GM12892 (cell line): ENCODE measurements around the gene HADHA.

Experiments used
- POLR2A ChIP-seq: IDR thresholded peaks from 2 replicates; pipeline ENCODE4 v1.6.1; 2011; ENCODE audit warnings: low read depth, low read length, control low read depth
- POLR2AphosphoS5 ChIP-seq: IDR thresholded peaks from 2 replicates; pipeline ENCODE4 v1.6.1; 2011; ENCODE audit warnings: low read depth, low read length, control low read depth

DNA sequence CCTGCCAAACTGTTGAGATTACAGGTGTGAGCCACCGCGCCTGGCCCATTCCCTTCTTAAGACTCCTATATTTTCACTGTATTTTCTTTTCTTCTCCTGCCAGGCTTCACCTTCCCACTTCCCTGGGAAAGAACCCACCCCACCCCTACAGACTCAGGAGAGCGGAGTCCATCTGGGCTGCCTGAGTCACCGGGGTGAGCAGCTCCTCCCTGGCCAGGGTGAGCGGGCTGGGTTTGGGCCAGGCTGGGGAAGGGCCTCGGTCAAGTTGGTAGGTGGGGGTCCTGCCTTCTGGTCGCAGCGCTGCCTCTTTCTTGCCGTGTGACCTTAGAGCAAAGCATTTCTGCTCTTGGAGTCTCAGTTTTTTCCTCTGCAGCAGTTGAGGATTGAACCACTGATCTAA lies 73.6 kb downstream of the HADHA start:
- TF ChIP-seq POLR2AphosphoS5: no peak
- no peak for TF ChIP-seq POLR2A
